ENCODE measurements around the gene CBFB.

CBFB gene

GRCh38 chr16:67050796-67051195, 21.8 kb downstream of the CBFB start:
- DNase-seq, result no peak

GRCh38 chr16:67052399-67052798, 23.4 kb downstream of the CBFB start:
- DNase-seq, result no peak

- no peak for DNase-seq
These were observed 24.9 kb downstream of the CBFB start for GRCh38 chr16:67053767-67054334.

GRCh38 chr16:67054901-67055300, 26.0 kb downstream of the CBFB start:
- no peak for DNase-seq

- no peak for DNase-seq
These were observed 27.0 kb downstream of the CBFB start for GRCh38 chr16:67055712-67056487.

- no peak for DNase-seq
These were observed 34.1 kb downstream of the CBFB start for GRCh38 chr16:67063008-67063407.

GRCh38 chr16:67068212-67068753, 39.3 kb downstream of the CBFB start:
- DNase-seq, result no peak

GRCh38 chr16:67071476-67072048, 42.6 kb downstream of the CBFB start:
- DNase-seq, result no peak

GRCh38 chr16:67075331-67075730, 46.4 kb downstream of the CBFB start:
- DNase-seq, result no peak

GRCh38 chr16:67077871-67078270, 48.9 kb downstream of the CBFB start:
- DNase-seq, result no peak

GRCh38 chr16:67082100-67082499, 53.2 kb downstream of the CBFB start:
- DNase-seq, result no peak

GRCh38 chr16:67082891-67083290, 53.9 kb downstream of the CBFB start:
- DNase-seq, result no peak

GRCh38 chr16:67084345-67085028, 55.5 kb downstream of the CBFB start:
- no peak for DNase-seq

GRCh38 chr16:67086822-67087221, 57.9 kb downstream of the CBFB start:
- no peak for DNase-seq

GRCh38 chr16:67087291-67087690, 58.3 kb downstream of the CBFB start:
- DNase-seq, result no peak

- DNase-seq, result no peak
These were observed 58.9 kb downstream of the CBFB start for GRCh38 chr16:67087803-67088202.

GRCh38 chr16:67088551-67088950, 59.6 kb downstream of the CBFB start:
- DNase-seq, result no peak

GRCh38 chr16:67089101-67089500, 60.2 kb downstream of the CBFB start:
- DNase-seq, result no peak

GRCh38 chr16:67091906-67092566, 63.1 kb downstream of the CBFB start:
- DNase-seq, result no peak

GRCh38 chr16:67093098-67093726, 64.3 kb downstream of the CBFB start:
- no peak for DNase-seq

GRCh38 chr16:67098599-67098998, 69.7 kb downstream of the CBFB start:
- no peak for DNase-seq

- no peak for DNase-seq
These were observed 71.8 kb downstream of the CBFB start for GRCh38 chr16:67100569-67101310.

Measured in activated CD4-positive, alpha-beta T cell treated with anti-CD3 and anti-CD28 coated beads, Interleukin-2, amount 50 U/mL, for 1 hour (primary cell).